HEK293T (cell line): ENCODE data around the gene IVD.

Experiments used
- CTCF ChIA-PET: fragments of 350-600 bp; formaldehyde crosslinking; extraction: SDS; loops from one replicate; lab custom pipeline; 2021; ENCODE audit warnings: antibody characterized with exemption, inconsistent platforms; lab: Yijun Ruan, JAX
- POLR2A ChIA-PET: fragments of 350-600 bp; formaldehyde crosslinking; extraction: SDS; loops from one replicate; lab custom pipeline; 2020; ENCODE audit warnings: antibody characterized with exemption, inconsistent platforms; lab: Yijun Ruan, JAX
- DNase-seq: peaks from one replicate; pipeline ENCODE4 v3.0.0; 2012; ENCODE audit warnings: mixed read lengths; ENCODE audit errors: extremely low spot score
- ARNT ChIP-seq: fragments of 450-650 bp; IDR thresholded peaks from 2 replicates; pipeline ENCODE4 v1.6.1; 2017; ENCODE audit warnings: mild to moderate bottlenecking
- BHLHE40 ChIP-seq: fragments of 450-650 bp; IDR thresholded peaks from 2 replicates; pipeline ENCODE4 v1.6.1; 2016; ENCODE audit warnings: mild to moderate bottlenecking, moderate library complexity, borderline replicate concordance
- CTBP1 ChIP-seq: fragments of 450-650 bp; IDR thresholded peaks from 2 replicates; pipeline ENCODE4 v1.6.1; 2016; ENCODE audit warnings: borderline replicate concordance
- ELF4 ChIP-seq: fragments of 450-650 bp; IDR thresholded peaks from 2 replicates; pipeline ENCODE4 v1.6.1; 2017; ENCODE audit warnings: antibody characterized with exemption
- FOXA1 ChIP-seq: fragments of 450-650 bp; IDR thresholded peaks from 2 replicates; pipeline ENCODE4 v1.6.1; 2016; ENCODE audit warnings: mild to moderate bottlenecking
- FOXK2 ChIP-seq: fragments of 450-650 bp; IDR thresholded peaks from 2 replicates; pipeline ENCODE4 v1.6.1; 2016; ENCODE audit warnings: mild to moderate bottlenecking
- FOXM1 ChIP-seq: fragments of 450-650 bp; IDR thresholded peaks from 2 replicates; pipeline ENCODE4 v1.6.1; 2017; ENCODE audit warnings: mild to moderate bottlenecking, borderline replicate concordance
- HDGF ChIP-seq: fragments of 450-650 bp; IDR thresholded peaks from 2 replicates; pipeline ENCODE4 v1.6.1; 2017; ENCODE audit warnings: antibody characterized with exemption, borderline replicate concordance
- L3MBTL2 ChIP-seq: fragments of 450-650 bp; conservative IDR thresholded peaks from 2 replicates; pipeline ENCODE4 v1.6.1; 2016; ENCODE audit warnings: mild to moderate bottlenecking
- LEF1 ChIP-seq: fragments of 450-650 bp; IDR thresholded peaks from 2 replicates; pipeline ENCODE4 v1.6.1; 2017; ENCODE audit warnings: mild to moderate bottlenecking, borderline replicate concordance
- NFRKB ChIP-seq: fragments of 450-650 bp; IDR thresholded peaks from 2 replicates; pipeline ENCODE4 v1.6.1; 2016; ENCODE audit warnings: mild to moderate bottlenecking, moderate library complexity
- PKNOX1 ChIP-seq: fragments of 450-650 bp; IDR thresholded peaks from 2 replicates; pipeline ENCODE4 v1.6.1; 2016
- SP1 ChIP-seq: fragments of 450-650 bp; IDR thresholded peaks from 2 replicates; pipeline ENCODE4 v1.6.1; 2017
- SUZ12 ChIP-seq: fragments of 450-650 bp; IDR thresholded peaks from 2 replicates; pipeline ENCODE4 v1.6.1; 2016; ENCODE audit warnings: mild to moderate bottlenecking
- TARDBP ChIP-seq: fragments of 450-650 bp; IDR thresholded peaks from 2 replicates; pipeline ENCODE4 v1.6.1; 2016
- ZNF384 ChIP-seq: fragments of 450-650 bp; IDR thresholded peaks from 2 replicates; pipeline ENCODE4 v1.6.1; 2016

IVD gene

GRCh38 chr15:40398413-40398873 lies 7.2 kb upstream of the IVD start:
- POLR2A ChIA-PET = interaction anchor here (1.1 to 1.5 kb wide), 2 partner anchors 19 to 171 kb away, joined by 4 to 6 read pairs; partner anchors contain the start of gene RPUSD2
- CTCF ChIA-PET = no interaction called here

GRCh38 chr15:40399370-40399769 lies 6.2 kb upstream of the IVD start:
- no peak for DNase-seq
- ChIA-PET POLR2A (no interaction called here), CTCF (no interaction called here)
- TF ChIP-seq FOXK2 (no peak), LEF1 (no peak), SP1 (no peak), HDGF (no peak), FOXA1 (no peak), ZNF384 (no peak), TARDBP (no peak), NFRKB (no peak), SUZ12 (no peak), CTBP1 (no peak), L3MBTL2 (no peak), FOXM1 (no peak), ARNT (no peak), BHLHE40 (no peak), ELF4 (no peak), PKNOX1 (no peak)

More at GRCh38 chr15:40398413-40398873, 7.2 kb upstream of the IVD start:
- DNase-seq = no peak
- TF ChIP-seq HDGF (no peak), LEF1 (no peak), L3MBTL2 (no peak)

GRCh38 chr15:40407330-40407990 lies 1.9 kb downstream of the IVD start:
- ChIA-PET POLR2A (interaction anchor here (0.9 to 2.1 kb wide), 2 partner anchors 8 to 11 kb away, joined by 3 to 15 read pairs; no protein-coding TSS in a partner anchor), CTCF (no interaction called here)
- no peak for TF ChIP-seq LEF1
- TF ChIP-seq CTBP1 = no peak
- no peak for TF ChIP-seq SP1
- no peak for TF ChIP-seq FOXK2
- TF ChIP-seq HDGF = no peak
- TF ChIP-seq ZNF384 = no peak
- no peak for TF ChIP-seq FOXA1
- TF ChIP-seq TARDBP = no peak
- no peak for TF ChIP-seq L3MBTL2
- no peak for DNase-seq

- TF ChIP-seq TARDBP (no peak), FOXA1 (no peak), SUZ12 (no peak), HDGF (no peak), CTBP1 (no peak), ZNF384 (no peak), ARNT (no peak), ELF4 (no peak), L3MBTL2 (no peak), NFRKB (no peak), LEF1 (no peak), PKNOX1 (no peak), FOXM1 (no peak), BHLHE40 (no peak), FOXK2 (no peak), SP1 (no peak)
- ChIA-PET POLR2A (no interaction called here), CTCF (no interaction called here)
- no peak for DNase-seq
Measured at GRCh38 chr15:40409366-40409765, 3.8 kb downstream of the IVD start.

- POLR2A ChIA-PET = no interaction called here
- CTCF ChIA-PET = no interaction called here
- no peak for DNase-seq
- TF ChIP-seq CTBP1 (no peak), PKNOX1 (no peak), NFRKB (no peak), FOXK2 (no peak), LEF1 (no peak), SP1 (no peak), FOXM1 (no peak), L3MBTL2 (no peak), FOXA1 (no peak), ELF4 (no peak), ARNT (no peak), ZNF384 (no peak), BHLHE40 (no peak), TARDBP (no peak), SUZ12 (no peak), HDGF (no peak)
Measured at GRCh38 chr15:40410476-40410875, 4.9 kb downstream of the IVD start.

- DNase-seq = no peak
- POLR2A ChIA-PET = interaction anchor here (1.6 kb wide), 1 partner anchor 9 kb away, joined by 3 read pairs; no protein-coding TSS in a partner anchor
- no peak for TF ChIP-seq SP1
- TF ChIP-seq SUZ12 = no peak
- CTCF ChIA-PET = no interaction called here
Measured at GRCh38 chr15:40412095-40412759, 6.6 kb downstream of the IVD start.
